Measurements from ENCODE around the gene SLC4A11. TPM values are rescaled to one million over a fixed set of nuclear protein-coding genes. Genes with fewer than 3 reads are reported as not detected.

The SLC4A11 gene
- total RNA-seq, 1 experiment from 2014 or later: 26.8 TPM

DNA sequence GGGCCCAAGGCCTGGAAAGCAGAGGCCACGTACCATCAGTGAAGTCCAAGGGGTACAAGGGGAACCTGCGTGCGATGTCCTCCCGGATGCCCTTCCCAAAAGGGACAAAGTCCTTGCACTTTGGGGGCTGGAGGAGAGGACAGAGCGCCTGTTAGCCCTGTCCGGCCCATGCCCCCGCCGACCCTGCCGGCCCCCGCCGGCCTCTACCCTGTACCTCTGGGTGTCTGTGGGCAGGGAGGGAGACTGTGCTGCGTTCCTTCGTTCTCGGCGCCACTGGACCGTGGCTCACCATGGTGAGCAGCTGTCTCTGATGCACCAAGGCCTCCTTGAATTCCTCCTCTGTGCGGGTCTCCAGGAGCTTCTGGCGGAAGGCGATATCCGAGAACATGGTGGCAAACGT lies 7.9 kb downstream of the SLC4A11 start:
- H3K9me3 ChIP-seq (ENCODE audit: low read length): no peaks in the 10 kb centered on the region
- H3K79me2 ChIP-seq (ENCODE audit: low read length): no peaks in the 10 kb centered on the region
- no peak overlapping the region for H3K4me3 ChIP-seq (ENCODE audit: low read length)
- peaks cover 20% of the 10 kb centered on the region; the same call in 1 of the 2 replicates for H3K36me3 ChIP-seq (ENCODE audit: low read depth, low read length)
- intact Hi-C loops (cut with micrococcal nuclease): no loop called here
- H3K4me2 ChIP-seq (ENCODE audit: low read length): no peak overlapping the region
- H3K9ac ChIP-seq (ENCODE audit: low read length): no peak overlapping the region
- peaks cover 12% of the 10 kb centered on the region for H3K4me1 ChIP-seq (ENCODE audit: insufficient read depth, low read length)
- ATAC-seq (no peak), DNase-seq (no peak)
- no peaks in the 10 kb centered on the region for H4K20me1 ChIP-seq (ENCODE audit: low read length)
- TF ChIP-seq EZH2phosphoT487 (IDR thresholded peaks at IDR 0.05; ENCODE audit: borderline replicate concordance, low read length) (no peak), EZH2 (IDR thresholded peaks at IDR 0.05; ENCODE audit: low read length, unreplicated experiment) (no peak)
- TF ChIP-seq, protein P1, sequence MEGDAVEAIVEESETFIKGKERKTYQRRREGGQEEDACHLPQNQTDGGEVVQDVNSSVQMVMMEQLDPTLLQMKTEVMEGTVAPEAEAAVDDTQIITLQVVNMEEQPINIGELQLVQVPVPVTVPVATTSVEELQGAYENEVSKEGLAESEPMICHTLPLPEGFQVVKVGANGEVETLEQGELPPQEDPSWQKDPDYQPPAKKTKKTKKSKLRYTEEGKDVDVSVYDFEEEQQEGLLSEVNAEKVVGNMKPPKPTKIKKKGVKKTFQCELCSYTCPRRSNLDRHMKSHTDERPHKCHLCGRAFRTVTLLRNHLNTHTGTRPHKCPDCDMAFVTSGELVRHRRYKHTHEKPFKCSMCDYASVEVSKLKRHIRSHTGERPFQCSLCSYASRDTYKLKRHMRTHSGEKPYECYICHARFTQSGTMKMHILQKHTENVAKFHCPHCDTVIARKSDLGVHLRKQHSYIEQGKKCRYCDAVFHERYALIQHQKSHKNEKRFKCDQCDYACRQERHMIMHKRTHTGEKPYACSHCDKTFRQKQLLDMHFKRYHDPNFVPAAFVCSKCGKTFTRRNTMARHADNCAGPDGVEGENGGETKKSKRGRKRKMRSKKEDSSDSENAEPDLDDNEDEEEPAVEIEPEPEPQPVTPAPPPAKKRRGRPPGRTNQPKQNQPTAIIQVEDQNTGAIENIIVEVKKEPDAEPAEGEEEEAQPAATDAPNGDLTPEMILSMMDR (conservative IDR thresholded peaks at IDR 0.05; ENCODE audit: low read depth, low read length): no peak
- no peaks in the 10 kb centered on the region for H3K27me3 ChIP-seq (ENCODE audit: low read length)
- POLR2A ChIA-PET (ENCODE audit: unreplicated experiment): no interaction called here
- BruUV-seq (replicated peaks): no TSS peak
- CTCF ChIA-PET: no interaction called here
- H3K9me2 ChIP-seq (replicated peaks; ENCODE audit: low read length): no peaks in the 10 kb centered on the region
- no peaks in the 10 kb centered on the region for H3F3A ChIP-seq (ENCODE audit: low read length, unreplicated experiment)
- H3K27ac ChIP-seq (ENCODE audit: low read length): no peak overlapping the region
- H2AFZ ChIP-seq (ENCODE audit: low read length): no peak overlapping the region

- DNase-seq (no peak), ATAC-seq (no peak)
- Histone ChIP-seq H3K4me1 (ENCODE audit: insufficient read depth, low read length) (peaks cover 15% of the 10 kb centered on the region), H3K9ac (ENCODE audit: low read length) (no peak overlapping the region), H2AFZ (ENCODE audit: low read length) (no peak overlapping the region), H3K4me2 (ENCODE audit: low read length) (no peak overlapping the region), H3K9me3 (ENCODE audit: low read length) (no peaks in the 10 kb centered on the region), H3K27me3 (ENCODE audit: low read length) (no peaks in the 10 kb centered on the region), H3K36me3 (ENCODE audit: low read depth, low read length) (peaks cover 21% of the 10 kb centered on the region; the same call in 1 of the 2 replicates), H3K79me2 (ENCODE audit: low read length) (no peaks in the 10 kb centered on the region), H3K27ac (ENCODE audit: low read length) (no peak overlapping the region), H3K4me3 (ENCODE audit: low read length) (no peak overlapping the region), H3F3A (ENCODE audit: low read length, unreplicated experiment) (peaks cover 5% of the 10 kb centered on the region), H3K9me2 (replicated peaks; ENCODE audit: low read length) (no peaks in the 10 kb centered on the region), H4K20me1 (ENCODE audit: low read length) (no peaks in the 10 kb centered on the region)
- CTCF ChIA-PET: no interaction called here
- BruUV-seq (replicated peaks): no TSS peak
- intact Hi-C loops (cut with micrococcal nuclease): no loop called here
- POLR2A ChIA-PET (ENCODE audit: unreplicated experiment): no interaction called here
- TF ChIP-seq EZH2 (IDR thresholded peaks at IDR 0.05; ENCODE audit: low read length, unreplicated experiment): no peak
These were observed 9.2 kb downstream of the SLC4A11 start for GRCh38 chr20:3229798-3230197.

- H3K27ac ChIP-seq (ENCODE audit: low read length): no peak overlapping the region
- no peak overlapping the region for H3K4me2 ChIP-seq (ENCODE audit: low read length)
- H2AFZ ChIP-seq (ENCODE audit: low read length): no peak overlapping the region
- CTCF ChIA-PET: no interaction called here
- no peaks in the 10 kb centered on the region for H3K27me3 ChIP-seq (ENCODE audit: low read length)
- no peak overlapping the region for H3K4me3 ChIP-seq (ENCODE audit: low read length)
- peaks cover 5% of the 10 kb centered on the region for H3F3A ChIP-seq (ENCODE audit: low read length, unreplicated experiment)
- TF ChIP-seq EZH2phosphoT487 (IDR thresholded peaks at IDR 0.05; ENCODE audit: borderline replicate concordance, low read length) (no peak), EZH2 (IDR thresholded peaks at IDR 0.05; ENCODE audit: low read length, unreplicated experiment) (no peak)
- TF ChIP-seq, protein P1 (conservative IDR thresholded peaks at IDR 0.05; ENCODE audit: low read depth, low read length): no peak
- no TSS peak for BruUV-seq (replicated peaks)
- intact Hi-C loops (cut with micrococcal nuclease): no loop called here
- H3K9ac ChIP-seq (ENCODE audit: low read length): no peak overlapping the region
- H3K79me2 ChIP-seq (ENCODE audit: low read length): no peaks in the 10 kb centered on the region
- ATAC-seq: no peak
- POLR2A ChIA-PET (ENCODE audit: unreplicated experiment): no interaction called here
- H3K9me2 ChIP-seq (replicated peaks; ENCODE audit: low read length): no peaks in the 10 kb centered on the region
- no peaks in the 10 kb centered on the region for H3K9me3 ChIP-seq (ENCODE audit: low read length)
- H4K20me1 ChIP-seq (ENCODE audit: low read length): no peaks in the 10 kb centered on the region
- peaks cover 21% of the 10 kb centered on the region for H3K4me1 ChIP-seq (ENCODE audit: insufficient read depth, low read length)
- peaks cover 21% of the 10 kb centered on the region; the same call in 1 of the 2 replicates for H3K36me3 ChIP-seq (ENCODE audit: low read depth, low read length)
- DNase-seq: no peak
These were observed 9.8 kb downstream of the SLC4A11 start for GRCh38 chr20:3229158-3229557.
